Lower leg skin (tissue), 4 donors: ENCODE measurements around the gene THY1. TPM values are rescaled to one million over a fixed set of nuclear protein-coding genes. Genes with fewer than 3 reads are reported as not detected.
A peak's percentile ranks its signal among the peaks of the same experiment; 100 is the strongest.

Experiments used
- DNase-seq, 2 donors: peaks; one replicate each; pipeline ENCODE4 v3.0.0-alpha.2; 2019; ENCODE audit warnings: low spot score in 2 of 2
- H3K4me3 ChIP-seq: fragments of 200-600 bp; sonication (generic); 2 replicates; pipeline ENCODE4 v1.5.1; 2017; ENCODE audit warnings: mild to moderate bottlenecking, low read depth; ENCODE audit not compliant: poor library complexity, severe bottlenecking
- POLR2A ChIP-seq, 2 donors: fragments of 450-650 bp; IDR thresholded peaks; one replicate each; pipeline ENCODE4 v1.6.1; 2016 to 2017; ENCODE audit warnings: antibody characterized with exemption in 2 of 2, mild to moderate bottlenecking in 1 of 2, moderate library complexity in 1 of 2
- WGBS, 2 donors: methylation state at CpG; one replicate each; pipeline ENCODE4 v1.1.5; 2018; 5-methylcytosine and 5-hydroxymethylcytosine counted together
- intact Hi-C: fragments of 100-400 bp; cut with DNase I; formaldehyde crosslinking; loops from one replicate; pipeline ENCODE4 v1.15.0; 2023; ENCODE audit warnings: low total_unique reads
- total RNA-seq, 4 donors: library from RNA; depleted of rRNA; stranded (reverse); fragments of >200 nt; gene quantifications; one replicate each; pipeline ENCODE4 v1.1.0, GENCODE V29; 2016
- TF ChIP-seq, protein P1 (sequence below), 3 donors: fragments of 450-650 bp; IDR thresholded peaks; one replicate each; pipeline ENCODE4 v1.5.1; 2016; ENCODE audit warnings: antibody characterized with exemption in 3 of 3, mild to moderate bottlenecking in 3 of 3, moderate library complexity in 2 of 3

THY1 gene
- total RNA-seq, 4 donors from 2014 or later: 0.52 to 15.3 (median 2.7) TPM

DNA sequence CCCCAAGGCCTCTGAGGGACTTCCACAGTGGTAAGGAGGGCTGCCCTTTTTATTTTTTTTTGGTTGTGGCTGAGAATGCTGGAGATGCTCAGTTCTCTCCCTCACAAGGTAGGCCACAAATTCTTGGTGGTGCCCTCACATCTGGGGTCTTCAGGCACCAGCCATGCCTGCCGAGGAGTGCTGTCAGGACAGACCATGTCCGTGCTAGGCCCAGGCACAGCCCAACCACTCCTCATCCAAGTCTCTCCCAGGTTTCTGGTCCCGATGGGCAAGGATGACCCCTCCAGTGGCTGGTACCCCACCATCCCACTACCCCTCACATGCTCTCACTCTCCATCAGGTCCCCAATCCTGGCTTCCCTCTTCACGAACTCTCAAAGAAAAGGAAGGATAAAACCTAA lies 4.2 kb downstream of the THY1 start:
- TF ChIP-seq POLR2A (IDR thresholded peaks at IDR 0.05): no peak
- TF ChIP-seq, protein P1, sequence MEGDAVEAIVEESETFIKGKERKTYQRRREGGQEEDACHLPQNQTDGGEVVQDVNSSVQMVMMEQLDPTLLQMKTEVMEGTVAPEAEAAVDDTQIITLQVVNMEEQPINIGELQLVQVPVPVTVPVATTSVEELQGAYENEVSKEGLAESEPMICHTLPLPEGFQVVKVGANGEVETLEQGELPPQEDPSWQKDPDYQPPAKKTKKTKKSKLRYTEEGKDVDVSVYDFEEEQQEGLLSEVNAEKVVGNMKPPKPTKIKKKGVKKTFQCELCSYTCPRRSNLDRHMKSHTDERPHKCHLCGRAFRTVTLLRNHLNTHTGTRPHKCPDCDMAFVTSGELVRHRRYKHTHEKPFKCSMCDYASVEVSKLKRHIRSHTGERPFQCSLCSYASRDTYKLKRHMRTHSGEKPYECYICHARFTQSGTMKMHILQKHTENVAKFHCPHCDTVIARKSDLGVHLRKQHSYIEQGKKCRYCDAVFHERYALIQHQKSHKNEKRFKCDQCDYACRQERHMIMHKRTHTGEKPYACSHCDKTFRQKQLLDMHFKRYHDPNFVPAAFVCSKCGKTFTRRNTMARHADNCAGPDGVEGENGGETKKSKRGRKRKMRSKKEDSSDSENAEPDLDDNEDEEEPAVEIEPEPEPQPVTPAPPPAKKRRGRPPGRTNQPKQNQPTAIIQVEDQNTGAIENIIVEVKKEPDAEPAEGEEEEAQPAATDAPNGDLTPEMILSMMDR (IDR thresholded peaks at IDR 0.05): no peak
- no peak overlapping the region for H3K4me3 ChIP-seq
- intact Hi-C loops: no loop called here
- WGBS, 2 donors: 75 to 93% methylated on average over 2 to 4 of the region's 4 CpGs
- DNase-seq: no peak

DNA sequence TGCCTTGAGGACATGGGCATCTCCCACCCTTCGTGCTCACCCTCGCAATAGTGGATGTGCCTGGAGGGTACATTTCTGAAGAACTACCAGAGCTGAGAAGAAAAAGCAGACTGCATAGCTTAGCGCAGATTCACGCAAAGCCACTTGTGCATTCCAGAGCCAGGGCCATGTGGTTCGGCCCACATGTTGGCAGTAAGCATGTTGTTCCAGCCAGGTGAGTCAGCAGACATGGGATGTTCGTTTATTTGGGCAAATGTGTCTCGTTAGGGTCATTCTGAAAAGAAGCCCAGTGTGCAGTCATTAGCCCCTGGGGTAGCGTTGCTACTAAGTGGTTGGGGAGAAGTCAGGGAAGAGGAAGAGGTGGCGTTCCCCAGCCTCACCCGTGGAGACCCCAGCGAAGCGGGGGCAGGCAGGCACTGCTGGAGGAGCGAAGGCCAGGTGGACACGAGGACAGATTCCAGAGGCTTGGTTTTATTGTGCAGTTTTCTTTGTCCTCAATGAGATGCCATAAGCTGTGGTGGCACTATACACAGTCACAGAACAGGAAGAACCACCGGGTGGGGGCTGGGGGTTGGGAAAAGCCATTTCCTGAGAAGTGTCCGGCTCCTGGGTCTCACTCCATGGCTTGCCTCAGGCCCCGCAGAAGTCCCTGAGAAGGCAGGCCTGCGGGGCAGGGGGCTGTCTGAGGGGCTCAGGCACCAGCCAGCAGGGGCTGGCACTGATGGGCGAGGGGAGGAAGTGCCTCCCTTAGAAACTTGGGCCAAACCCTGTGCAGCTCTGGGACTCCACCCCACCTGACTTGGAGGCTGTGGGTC lies 5.0 kb downstream of the THY1 start:
- no peak overlapping the region for H3K4me3 ChIP-seq
- TF ChIP-seq, protein P1 (IDR thresholded peaks at IDR 0.05): no peak
- no peak for TF ChIP-seq POLR2A (IDR thresholded peaks at IDR 0.05)
- intact Hi-C loops: no loop called here
- peak in 1 of 2 donors; percentile 46 for DNase-seq
- 49 to 50% methylated on average over 17 to 19 of the region's 19 CpGs for WGBS, 2 donors

DNA sequence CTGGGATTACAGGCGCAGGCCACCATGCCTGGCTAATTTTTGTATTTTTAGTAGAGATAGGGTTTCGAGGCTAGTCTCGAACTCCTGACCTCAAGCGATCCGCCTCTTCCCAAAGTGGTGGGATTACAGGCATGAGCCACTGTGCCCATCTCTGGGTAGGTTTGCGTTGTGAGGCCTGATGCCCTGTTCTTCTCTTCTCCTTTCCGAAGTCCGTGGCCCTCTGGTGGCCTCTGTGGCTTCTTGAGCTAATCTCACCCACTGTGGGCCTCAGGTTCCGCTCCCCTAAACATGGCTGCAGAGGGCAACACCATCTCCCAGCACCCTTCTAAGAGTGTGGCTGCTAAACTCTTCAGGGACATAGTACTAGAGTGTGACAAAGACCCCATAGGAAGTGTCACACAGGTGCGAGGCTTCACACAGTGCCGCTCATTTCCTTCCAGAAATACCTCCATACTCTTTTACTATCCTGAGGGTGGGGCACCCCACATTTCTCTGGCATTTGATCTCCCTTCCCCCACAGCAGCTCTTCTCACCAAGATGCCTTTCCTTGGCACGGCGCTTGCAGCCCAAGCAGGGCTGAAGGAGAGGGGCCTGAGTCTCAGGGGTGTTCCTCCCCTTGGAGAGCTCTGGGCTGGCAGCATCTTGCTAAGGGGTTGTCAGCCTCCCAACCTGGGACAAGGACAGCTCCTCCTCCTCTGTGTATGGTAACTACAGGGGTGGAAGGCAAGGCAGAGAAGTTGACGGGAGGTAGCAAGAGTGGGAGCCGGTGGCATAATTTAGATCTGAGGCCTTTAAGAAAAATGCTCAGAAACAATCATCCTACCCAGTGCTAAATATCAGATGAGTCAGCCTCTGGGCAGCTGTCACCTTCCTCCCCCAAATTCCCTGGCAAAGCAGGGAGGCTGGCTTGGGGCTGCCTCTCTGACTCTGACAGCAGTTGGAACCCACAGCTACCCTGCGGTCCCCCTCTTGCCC lies 6.1 kb downstream of the THY1 start:
- TF ChIP-seq, protein P1 (IDR thresholded peaks at IDR 0.05): no peak
- no peak for TF ChIP-seq POLR2A (IDR thresholded peaks at IDR 0.05)
- 73 to 77% methylated on average over 16 of the region's 16 CpGs for WGBS, 2 donors
- no peak for DNase-seq
- intact Hi-C loops: no loop called here
- no peak overlapping the region for H3K4me3 ChIP-seq

DNA sequence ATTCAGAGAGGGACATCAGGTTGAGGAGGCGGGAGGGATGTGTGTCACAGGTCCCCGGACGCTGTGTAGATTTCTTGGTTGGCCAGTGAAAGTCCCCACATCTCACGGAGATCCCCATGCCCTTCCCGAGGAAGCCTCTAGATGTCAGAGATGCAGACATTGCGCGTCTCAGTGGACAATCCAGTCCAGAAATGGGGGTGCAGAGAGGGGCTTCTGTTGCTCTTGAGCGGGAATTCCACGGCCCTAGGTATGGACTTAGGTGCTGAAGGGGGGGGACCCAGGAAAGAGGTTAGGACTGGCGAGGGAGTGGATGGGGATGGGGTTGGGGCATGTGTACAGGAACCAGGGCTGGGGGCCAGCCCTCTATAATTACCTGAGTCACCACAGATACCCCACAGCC lies 7.0 kb downstream of the THY1 start:
- no peak for DNase-seq
- intact Hi-C loops: no loop called here
- 90 to 99% methylated on average over 10 of the region's 10 CpGs for WGBS, 2 donors
- H3K4me3 ChIP-seq: no peak overlapping the region
- TF ChIP-seq, protein P1 (IDR thresholded peaks at IDR 0.05): no peak
- TF ChIP-seq POLR2A (IDR thresholded peaks at IDR 0.05): no peak

DNA sequence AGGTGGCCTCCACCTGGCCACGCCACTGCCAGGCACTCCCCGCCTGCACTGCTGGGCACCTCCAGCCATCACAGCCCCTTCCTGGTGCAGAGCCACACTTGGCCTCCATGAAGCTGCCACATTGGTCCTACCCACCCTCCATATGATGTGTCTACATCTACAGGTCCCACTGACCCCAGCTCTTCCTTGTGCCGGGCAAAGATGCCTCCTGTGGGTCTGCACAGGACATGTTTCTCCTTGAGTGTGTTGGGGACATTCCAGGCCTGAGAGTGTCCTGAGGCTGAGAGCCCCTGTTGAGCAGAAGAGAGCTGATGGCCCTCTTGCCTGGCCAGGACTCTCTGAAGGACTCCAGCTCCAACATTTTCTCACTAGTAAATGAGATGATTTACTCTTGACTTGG lies 7.5 kb downstream of the THY1 start:
- H3K4me3 ChIP-seq: no peak overlapping the region
- intact Hi-C loops: no loop called here
- TF ChIP-seq, protein P1 (IDR thresholded peaks at IDR 0.05): no peak
- TF ChIP-seq POLR2A (IDR thresholded peaks at IDR 0.05): no peak
- 93 to 100% methylated on average over 3 of the region's 3 CpGs for WGBS, 2 donors
- no peak for DNase-seq
